NCI-H1105 (cell line): ENCODE data around the gene KIF9.
"Not testable (repeated sequence)": the region's sequence is repeated elsewhere in the genome, so short reads cannot be mapped to it uniquely, and the experiment has no call there.

Experiments used
- DNase-seq: peaks from one replicate; lab custom pipeline; 2025; lab: John Stamatoyannopoulos, UW

The KIF9 gene

DNA sequence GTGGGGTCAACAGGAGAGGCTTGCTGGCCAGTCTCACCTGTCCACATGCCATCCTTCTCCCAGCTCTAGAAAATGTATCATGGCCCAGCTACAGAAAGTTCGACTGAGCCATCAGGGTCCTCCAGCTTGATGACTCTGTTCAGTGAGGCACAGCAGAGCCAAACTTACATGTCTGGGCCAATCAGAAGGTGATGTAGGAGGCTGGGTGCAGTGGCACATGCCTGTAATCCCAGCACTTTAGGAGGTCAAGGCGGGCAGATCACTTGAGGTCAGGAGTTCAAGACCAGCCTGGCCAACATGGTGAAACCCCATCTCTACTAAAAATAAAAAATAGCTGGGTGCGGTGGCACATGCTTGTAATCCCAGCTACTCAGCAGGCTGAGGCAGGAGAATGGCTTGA, 31.5 kb downstream of the KIF9 start:
- DNase-seq = not testable (repeated sequence)

DNA sequence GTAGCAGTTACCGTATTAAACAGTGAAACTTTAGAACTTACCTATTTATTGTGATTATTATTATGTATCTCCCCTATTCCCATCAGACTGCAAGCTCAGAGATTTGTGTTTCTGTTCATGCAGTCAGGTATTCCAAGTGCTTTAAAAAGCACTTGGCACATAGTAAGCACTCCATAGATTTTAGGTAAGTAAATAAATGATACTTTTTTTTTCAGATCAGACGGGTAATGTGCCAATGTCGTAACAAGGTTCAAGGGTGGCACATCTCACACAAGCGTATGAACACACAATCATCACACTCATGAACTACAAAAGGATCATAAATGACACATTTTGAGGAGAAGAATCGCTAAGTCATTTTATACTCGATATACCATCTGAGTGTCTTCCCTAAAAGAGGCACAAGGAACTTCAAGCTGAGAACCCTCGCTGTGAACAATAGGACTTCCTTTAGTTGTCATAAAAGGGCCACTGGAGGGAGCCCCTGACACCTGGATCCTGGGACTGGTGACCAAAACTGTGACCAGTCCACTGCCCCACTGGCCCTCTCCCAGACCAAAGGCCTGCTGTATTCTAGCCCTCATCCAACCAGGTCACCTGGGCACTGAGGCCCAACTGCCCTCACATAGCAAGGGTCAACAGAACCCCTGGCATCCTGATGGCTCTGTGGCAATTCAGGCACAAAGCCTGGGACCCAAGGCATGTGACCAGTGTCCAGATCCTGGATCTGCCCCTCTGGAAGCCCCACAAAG, 32.1 kb downstream of the KIF9 start:
- DNase-seq = no peak

DNA sequence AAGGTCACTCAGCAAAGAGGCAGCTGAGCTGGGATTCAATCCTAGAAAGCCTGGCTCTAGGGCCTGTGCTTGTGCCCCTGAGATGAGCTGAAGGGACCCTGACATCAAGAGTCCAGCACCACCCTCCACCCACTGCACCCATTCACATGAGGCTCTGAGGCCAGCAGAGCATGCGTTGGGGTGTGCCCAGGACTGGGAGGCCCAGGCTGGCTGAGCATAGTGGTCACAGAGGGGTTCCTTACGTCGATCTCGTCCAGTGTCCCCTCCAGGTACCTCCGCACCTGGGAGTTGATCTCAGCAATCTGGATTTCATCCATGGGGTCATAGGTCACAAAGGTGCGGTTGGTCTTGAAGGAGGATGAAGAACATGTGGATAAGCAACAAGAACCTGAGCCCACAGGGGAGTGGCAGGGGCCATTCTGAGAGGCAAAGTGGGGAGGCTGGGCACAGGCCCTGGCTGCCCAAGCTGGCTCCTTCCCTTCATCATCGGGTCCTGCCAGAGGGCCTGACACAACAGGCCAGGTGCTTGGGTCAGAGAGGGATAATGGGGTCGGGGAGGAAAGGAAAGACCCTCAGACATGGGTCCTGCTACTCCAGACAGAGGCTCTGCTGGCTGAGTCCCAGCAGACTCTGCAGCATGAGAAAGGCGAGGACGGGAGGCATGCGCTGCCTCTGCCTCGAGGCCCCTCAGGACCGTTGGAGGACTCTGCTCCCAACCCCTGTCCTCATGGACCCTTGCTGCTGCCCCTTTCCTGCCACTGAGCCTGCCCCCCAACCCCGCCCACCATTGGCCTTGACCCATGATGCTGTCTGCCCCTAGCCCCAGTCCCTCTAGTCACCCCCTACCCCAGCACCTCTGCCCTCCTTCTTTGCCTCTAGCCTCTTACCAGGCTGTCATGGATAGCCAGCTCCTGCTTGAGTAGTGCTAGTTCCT, 35.2 kb downstream of the KIF9 start:
- DNase-seq = no peak

DNA sequence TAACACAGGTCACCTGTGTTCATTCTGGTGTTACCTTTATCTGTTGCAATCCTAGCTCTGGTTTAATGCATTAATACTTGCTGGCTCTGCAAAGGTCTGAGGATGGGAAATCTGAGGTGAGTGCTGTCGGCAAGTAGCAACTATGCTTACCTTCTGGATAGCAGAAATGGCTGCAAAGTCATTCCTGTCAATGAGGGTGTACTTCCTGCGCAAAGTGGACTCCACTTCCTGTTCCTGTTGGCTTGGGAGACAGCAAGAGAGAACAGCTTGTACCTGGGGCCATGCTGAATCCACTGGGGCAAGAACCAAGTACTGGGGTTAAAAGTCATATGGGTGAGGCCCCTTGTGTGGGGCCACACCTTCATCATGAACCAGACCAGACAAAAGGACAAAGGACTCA, 37.3 kb downstream of the KIF9 start:
- no peak for DNase-seq

DNA sequence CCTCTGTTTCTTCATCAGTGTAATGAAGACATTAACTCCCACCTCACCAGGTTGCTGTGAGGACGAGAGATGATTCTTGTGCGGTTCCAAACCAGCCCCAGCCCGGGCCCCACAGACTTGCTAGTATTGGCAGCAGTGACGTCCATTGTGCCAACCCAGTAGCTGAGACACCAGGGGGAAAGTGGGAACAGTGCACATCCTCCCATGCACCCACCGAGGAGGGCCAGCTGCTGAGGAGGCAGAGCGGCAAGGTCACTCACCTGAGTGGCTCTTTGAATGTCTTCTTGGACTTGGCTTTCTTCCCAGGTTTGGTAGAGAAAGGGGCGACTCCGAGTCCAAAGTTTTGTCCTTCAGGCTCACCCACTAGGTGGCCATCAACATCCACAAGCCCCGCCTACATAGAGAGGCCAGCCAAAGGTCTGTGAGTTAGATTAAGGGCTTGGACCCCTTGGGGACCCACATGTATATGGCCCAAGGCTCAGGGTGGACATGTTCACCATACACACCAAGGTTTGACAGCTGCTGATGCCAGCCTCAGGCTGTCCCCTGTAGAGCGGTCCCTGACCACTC, 38.0 kb downstream of the KIF9 start:
- DNase-seq = no peak

DNA sequence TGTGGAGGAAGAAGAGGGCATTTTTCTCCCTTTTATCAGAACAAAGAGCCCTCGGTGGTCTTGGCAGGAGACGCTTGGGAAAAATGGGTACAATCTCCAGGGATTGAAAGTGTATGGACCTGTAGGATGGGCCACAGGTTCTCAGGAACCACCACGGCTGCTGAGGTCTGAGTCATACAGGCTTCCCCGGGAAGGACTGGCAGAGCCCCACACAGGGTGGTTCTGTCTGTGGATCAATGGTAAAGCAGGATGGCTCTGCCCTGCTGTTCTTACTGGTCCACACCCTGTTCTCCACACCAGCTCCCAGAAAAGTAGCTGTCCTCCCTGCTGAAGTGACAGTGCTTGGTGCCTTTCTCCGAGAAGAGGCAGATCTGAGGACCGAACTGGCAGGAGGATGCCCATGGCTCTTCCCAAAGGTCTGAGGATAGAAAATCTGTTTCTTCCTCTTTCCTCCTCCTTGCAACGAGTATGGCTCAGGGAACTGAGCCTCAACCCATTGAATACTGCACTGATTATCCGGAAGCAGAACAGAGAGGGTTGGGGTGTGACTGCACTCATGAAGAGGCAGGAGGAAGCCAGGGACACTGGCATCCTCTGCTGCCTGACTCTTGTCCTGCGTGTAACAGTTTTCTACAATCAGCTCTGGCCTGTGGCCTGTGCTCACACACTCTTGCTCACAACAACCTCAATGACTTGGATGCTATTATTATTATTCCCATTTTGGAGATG, 39.0 kb downstream of the KIF9 start:
- no peak for DNase-seq

DNA sequence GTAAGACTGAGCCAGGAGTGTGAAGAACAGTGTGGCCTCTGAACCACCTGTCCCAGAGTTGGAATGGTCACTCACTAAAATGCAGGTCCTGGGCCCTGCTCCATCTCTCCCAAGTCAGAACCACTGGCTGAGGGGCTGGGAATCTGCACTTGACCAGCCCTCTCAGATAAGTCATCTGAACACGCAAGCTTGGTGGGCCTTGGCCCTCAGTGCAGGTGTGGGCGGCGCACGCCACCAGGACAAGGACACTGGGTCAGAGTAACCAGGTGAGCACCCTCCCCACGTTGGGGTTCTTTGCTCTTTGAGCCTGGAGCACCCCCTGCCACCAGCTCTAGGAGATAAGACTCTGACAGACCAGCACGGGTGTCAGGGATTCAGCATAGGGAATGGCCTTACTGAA, 42.7 kb downstream of the KIF9 start:
- DNase-seq = no peak

DNA sequence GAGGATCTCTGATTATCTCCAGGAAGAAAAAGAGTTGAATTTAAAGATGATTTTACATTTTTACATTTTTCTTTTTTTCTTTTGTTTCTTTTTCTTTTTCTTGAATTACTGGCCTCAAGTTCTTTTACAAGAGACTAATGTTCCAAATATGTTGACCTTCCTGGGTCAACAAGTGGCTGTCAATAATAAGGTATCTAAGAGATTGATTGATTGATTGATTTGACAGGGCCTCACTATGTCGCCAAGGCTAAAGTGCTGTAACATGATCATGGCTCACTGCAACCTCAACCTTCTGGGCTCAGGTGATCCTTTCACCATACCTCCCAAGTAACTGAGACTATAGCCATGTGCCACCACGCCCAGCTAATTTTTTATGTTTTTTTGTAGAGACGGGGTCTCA, 44.6 kb downstream of the KIF9 start:
- DNase-seq = no peak

DNA sequence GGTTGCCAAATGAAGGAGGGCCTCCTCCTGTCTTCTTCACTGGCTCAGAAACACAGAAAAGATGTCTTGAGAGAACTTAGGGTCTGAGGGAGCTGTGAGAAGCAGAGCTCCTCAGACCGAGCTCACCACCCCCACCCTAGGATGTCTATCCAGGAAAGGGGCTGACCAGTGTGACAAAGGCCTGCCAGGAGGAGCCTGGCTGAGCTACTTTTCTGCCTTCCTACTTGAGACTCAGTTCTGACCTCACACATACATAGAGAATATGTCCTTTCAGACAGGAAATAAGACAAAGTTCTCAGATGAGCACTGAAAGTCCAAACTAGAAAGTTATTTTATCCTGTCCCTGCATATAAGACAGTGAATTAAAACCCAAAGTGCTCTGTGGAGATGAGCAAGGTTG, 54.5 kb downstream of the KIF9 start:
- DNase-seq = no peak

DNA sequence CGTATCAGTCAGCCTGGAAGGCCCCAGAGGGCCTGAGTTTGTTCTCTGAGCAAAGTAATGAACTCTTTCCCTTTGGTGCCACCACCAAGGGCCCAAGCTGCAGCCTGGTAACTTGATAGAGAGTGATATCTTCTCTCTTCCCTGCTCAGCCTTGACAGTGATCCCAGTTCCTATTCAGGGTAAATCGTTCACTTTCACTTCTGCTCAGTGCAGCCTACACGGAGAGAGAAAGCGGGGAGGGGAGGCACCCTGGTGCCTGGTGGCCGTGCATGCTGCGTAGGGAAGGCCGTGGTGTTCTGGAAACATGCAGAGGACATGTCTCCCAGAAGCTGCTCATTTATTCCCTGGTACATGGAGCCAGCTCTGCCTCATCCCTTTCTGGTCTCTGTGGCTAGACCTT, 54.9 kb downstream of the KIF9 start:
- no peak for DNase-seq

DNA sequence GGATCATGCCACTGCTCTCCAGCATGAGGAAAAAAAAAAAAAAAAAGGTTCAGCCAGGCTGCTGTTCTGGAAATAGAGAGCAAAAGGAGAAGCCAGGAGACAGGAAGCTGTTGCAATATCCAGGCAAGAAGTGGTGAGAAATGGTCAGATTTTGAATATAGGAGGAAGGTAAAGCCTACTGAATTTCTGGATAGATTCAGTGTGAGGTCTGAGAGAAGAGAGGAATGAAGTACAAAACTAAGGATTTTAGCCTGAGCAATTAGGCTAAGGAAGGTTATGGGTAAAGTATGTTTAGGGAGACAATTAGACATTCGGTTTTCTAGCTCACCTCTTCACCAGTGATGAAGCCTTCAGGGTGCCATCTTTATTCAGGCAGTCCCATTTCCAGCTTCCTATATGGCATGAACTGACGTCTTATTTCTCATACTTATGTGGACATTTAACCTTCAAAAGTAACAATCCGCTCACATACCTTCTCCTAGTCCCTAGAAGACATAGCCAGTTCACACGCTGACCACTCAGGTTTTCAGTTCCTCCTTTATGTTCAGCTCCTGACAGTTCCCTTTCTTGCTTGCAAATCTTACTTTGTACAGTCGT, 57.2 kb downstream of the KIF9 start:
- DNase-seq = no peak

DNA sequence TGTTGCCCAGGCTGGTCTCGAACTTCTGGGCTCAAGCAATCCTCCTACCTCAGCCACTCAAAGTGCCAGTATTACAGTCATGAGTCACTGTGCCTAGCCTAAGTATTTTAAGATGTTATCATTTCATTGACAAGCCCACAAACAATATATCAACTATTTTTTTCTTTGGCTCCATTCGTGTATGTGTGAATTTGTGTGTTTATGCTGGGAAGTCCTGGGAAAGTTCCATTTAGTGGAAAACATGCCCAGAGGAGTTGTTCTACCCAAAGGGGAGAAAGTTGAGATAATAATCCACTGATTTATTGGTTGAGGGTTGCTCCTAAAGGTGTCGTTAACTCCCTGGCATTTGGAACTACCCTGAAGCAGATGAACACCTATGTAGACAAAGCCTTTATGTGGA, 58.8 kb downstream of the KIF9 start:
- no peak for DNase-seq

DNA sequence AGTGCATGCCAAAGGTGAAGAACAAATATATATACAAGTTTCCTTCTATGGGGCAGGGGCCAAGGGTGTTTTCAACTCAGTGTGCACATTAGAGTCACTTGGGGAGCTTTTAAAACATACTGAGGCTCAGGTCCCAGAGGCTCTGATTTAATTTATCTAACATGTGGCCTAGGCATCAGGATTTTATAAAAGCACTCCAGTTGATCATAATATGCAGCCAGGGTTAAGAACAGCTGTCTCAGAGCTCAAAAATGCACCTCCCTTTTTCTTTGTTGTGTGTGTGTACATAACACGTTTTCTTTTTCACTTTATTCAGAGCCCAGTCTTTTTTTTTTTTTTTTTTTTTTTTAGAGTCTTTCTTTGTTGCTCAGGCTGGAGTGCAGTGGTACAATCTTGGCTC, 60.8 kb downstream of the KIF9 start:
- no peak for DNase-seq

DNA sequence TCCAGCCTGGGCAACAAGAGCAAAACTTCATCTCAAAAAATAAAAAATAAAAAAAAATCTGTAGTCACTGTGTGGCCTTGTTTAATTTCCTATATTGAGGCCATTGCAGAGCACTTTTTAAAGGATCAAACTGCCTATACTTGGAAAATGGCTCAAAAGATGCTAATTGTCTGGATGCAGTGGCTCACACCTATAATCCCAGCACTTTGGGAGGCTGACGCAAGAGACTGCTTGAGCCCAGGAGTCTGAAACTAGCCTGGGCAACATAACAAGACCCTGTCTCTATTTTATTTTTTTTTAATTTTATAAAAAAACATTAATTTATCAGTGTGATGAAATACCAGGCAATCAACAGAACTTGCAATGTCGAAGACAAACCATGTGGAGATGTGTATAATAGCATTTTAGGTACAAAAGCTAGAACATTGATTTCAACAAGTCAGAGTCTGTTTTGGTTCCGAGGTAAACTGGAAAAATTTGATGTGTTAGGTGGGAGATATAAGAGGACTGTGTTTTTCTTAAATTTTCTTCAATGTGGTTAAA, 71.7 kb downstream of the KIF9 start:
- no peak for DNase-seq

DNA sequence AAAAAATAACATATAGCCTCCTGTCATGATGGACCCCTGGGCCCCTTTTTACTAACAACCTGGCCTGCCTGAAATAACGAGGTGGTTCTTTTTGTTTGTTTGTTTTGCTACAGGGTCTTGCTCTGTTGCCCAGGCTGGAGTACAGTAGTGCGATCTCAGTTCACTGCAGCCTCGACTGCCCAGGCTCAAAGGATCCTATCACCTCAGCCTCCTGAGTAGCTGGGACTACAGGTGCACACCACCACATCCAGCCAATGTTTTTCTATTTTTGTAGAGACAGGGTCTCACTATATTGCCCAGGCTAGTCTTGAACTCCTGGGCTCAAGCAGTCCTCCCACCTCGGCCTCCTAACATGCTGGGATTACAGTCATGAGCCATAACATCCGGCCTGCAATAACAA, 76.6 kb downstream of the KIF9 start:
- not testable (repeated sequence) for DNase-seq

DNA sequence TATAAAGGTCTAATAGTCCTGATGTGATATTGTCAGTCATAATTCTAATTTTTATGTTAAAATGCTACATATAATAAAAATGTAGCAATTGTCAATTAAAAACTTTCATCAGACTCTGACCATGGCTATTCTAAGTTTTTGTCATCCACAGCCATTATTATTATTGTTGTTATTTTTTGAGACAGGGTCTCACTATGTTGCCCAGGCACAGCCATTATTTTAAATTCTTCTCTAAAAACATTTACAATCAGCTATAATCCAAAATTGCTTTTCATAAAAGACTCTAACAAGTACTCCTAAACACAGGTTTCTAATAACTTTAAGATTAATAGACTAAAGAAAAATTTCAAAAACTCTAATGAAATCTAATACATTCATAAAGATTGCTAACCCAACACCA, 77.7 kb downstream of the KIF9 start:
- no peak for DNase-seq

DNA sequence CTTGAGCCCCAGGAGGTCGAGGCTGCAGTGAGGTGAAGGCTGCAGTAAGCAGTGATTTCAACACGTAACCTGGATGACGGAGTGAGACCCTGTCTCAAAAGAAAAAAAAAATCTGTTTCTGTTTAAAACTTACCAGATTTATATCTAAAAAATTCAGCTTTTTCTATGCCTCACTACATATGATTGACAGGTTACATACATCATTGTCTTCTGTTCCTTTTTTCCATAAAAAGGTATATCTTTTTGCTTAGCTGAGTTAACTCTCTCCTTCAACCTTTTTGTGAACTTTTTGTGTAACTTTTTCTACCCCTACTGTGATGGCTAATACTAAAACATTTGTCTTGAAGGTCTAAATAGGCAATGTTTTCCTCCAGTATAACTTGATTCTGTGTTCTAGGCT, 80.1 kb downstream of the KIF9 start:
- DNase-seq = no peak

DNA sequence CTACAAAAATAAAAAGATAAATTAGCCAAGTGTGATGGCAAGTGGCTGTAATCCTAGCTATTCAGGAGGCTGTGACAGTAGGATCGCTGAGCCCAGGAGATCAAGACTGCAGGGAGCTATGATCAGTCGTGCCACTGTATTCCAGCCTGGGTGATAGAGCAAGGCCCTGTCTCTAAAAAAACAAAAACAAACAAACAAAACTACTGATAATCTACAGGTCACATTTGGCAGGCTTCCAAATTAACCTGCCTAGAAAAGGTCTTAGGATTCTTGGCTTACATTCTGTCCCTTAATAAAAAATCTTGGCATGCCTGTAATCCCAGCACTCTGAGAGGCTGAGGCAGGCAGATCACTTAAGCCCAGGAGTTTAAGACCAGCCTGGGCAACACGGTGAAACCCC, 85.3 kb downstream of the KIF9 start:
- no peak for DNase-seq

DNA sequence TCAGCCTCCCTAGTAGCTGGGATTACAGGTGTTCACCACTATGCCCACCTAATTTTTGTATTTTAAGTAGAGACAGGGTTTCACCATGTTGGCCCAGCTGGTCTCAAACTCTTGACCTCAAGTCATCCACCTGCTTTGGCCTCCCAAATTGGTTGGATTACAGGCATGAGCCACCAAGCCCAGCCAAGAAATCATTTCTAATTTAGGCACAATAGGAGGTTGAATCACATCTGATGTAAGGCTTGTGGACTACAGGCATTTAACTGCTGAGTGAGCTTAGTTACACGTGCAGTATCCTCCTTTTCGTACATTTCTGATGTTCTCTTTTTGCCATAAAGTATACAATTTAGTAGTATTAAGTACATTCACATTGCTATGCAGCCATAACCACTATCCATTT, 87.6 kb downstream of the KIF9 start:
- no peak for DNase-seq

DNA sequence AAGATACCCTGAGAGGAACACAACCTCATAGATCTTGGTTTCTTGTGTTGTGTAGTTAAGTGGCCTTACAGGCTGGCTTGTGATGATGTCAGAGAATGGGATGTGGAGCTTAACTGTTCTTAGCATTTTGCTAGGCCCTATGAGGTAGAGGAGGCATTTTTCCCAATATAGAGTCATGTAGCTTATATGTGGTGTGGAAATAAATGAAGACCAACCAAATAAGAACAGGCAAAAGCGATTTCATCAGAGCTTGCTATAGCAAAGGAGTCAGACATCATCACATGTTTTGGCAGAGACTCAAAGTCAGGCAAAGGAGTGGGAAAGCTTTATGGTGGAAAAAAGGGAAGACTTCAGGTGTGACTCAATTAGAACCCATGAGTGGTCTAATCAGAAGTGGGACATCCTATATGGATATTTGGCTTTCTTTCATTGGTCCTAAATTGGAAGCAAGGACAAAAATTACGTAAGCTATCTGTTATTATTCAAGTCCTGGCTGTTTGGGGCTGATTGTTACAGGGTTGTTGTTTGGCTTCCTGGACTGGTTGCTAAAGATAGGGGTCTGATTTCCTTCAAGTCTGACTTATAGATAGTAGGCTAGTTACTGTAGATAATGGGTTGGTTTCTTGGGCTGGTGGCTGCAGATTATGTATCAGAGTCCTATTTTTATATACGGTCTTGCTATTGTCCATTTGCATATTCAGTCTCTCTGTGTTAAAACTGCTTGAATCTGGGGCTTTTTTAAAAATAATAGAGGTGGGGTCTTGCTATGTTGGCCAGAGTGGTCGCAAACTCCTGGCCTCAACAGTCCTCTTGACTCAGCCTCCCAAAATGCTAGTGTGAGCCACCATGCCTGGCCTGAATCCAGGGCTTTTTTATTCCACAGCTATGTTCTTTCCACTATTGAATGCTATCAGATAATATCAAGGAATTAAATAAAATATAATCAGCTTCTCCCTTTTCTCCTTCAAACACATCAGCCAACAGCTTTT, 88.4 kb downstream of the KIF9 start:
- no peak for DNase-seq
